IMR-90 (cell line): ENCODE measurements around the gene STOML1. TPM values are rescaled to one million over a fixed set of nuclear protein-coding genes. Genes with fewer than 3 reads are reported as not detected.

Experiments
- ATAC-seq: fragments of 200-7000 bp; cut with Tn5 transposase; 2 replicates; pipeline ENCODE4 v1.9.1; 2020; ENCODE audit warnings: low read depth, mild to moderate bottlenecking, moderate library complexity
- BruUV-seq: library from RNA; stranded (reverse); fragments of 400-500 nt; replicated peaks from 2 replicates; lab custom pipeline; 2021; lab: Mats Ljungman, UMichigan
- CTCF ChIA-PET: fragments of 300-600 bp; formaldehyde crosslinking; extraction: SDS; loops from one replicate; lab custom pipeline; 2021; ENCODE audit warnings: antibody characterized with exemption; lab: Yijun Ruan, JAX
- POLR2A ChIA-PET: fragments of 300-600 bp; sonication (Branson Sonifier 250); formaldehyde crosslinking; loops from one replicate; lab custom pipeline; 2022; ENCODE audit warnings: antibody characterized with exemption; ENCODE audit not compliant: unreplicated experiment; lab: Charles Lee
- DNase-seq: peaks from one replicate; pipeline ENCODE4 v3.0.0; 2013
- H2AFZ ChIP-seq: replicated peaks from 2 replicates; pipeline ENCODE3; 2013; ENCODE audit warnings: low read length, mild to moderate bottlenecking; ENCODE audit not compliant: poor library complexity
- H2AK5ac ChIP-seq: 2 replicates; pipeline ENCODE4 v1.6.1; 2013; ENCODE audit warnings: low read depth, low read length, inconsistent platforms
- H2AK9ac ChIP-seq: replicated peaks from 2 replicates; pipeline ENCODE3; 2013; ENCODE audit warnings: mild to moderate bottlenecking, low read depth, low read length, moderate library complexity; ENCODE audit not compliant: poor library complexity
- H2BK120ac ChIP-seq: 2 replicates; pipeline ENCODE4 v1.6.1; 2013; ENCODE audit warnings: low read depth, low read length, inconsistent platforms
- H2BK15ac ChIP-seq: 3 replicates; pipeline ENCODE4 v1.6.1; 2013; ENCODE audit warnings: low read depth, low read length, inconsistent platforms
- H2BK20ac ChIP-seq: 2 replicates; pipeline ENCODE4 v1.6.1; 2013; ENCODE audit warnings: low read depth, mild to moderate bottlenecking, inconsistent platforms, low read length, moderate library complexity
- H2BK5ac ChIP-seq: 2 replicates; pipeline ENCODE4 v1.6.1; 2013; ENCODE audit warnings: mild to moderate bottlenecking, low read depth, low read length, inconsistent platforms; ENCODE audit not compliant: poor library complexity, severe bottlenecking
- H3K14ac ChIP-seq: replicated peaks from 2 replicates; pipeline ENCODE4 v1.6.1; 2013; ENCODE audit warnings: low read depth, low read length, inconsistent platforms
- H3K18ac ChIP-seq: 2 replicates; pipeline ENCODE4 v1.6.1; 2013; ENCODE audit warnings: low read depth, low read length, control low read depth
- H3K23ac ChIP-seq: 2 replicates; pipeline ENCODE4 v1.6.1; 2013; ENCODE audit warnings: low read depth, low read length, inconsistent platforms
- H3K27ac ChIP-seq: 2 replicates; pipeline ENCODE4 v1.5.1; 2013; ENCODE audit warnings: mild to moderate bottlenecking, control low read depth, low read length; ENCODE audit not compliant: insufficient read depth
- H3K27me3 ChIP-seq: 2 replicates; pipeline ENCODE4 v1.6.1; 2013; ENCODE audit warnings: low read length; ENCODE audit not compliant: control insufficient read depth, insufficient read depth
- H3K36me3 ChIP-seq: 2 replicates; pipeline ENCODE4 v1.6.1; 2013; ENCODE audit warnings: low read length, mixed read lengths; ENCODE audit not compliant: control insufficient read depth, insufficient read depth
- H3K4ac ChIP-seq: 2 replicates; pipeline ENCODE4 v1.6.1; 2013; ENCODE audit warnings: low read depth, low read length, inconsistent platforms
- H3K4me1 ChIP-seq: 2 replicates; pipeline ENCODE4 v1.6.1; 2013; ENCODE audit warnings: low read length, mixed read lengths; ENCODE audit not compliant: control insufficient read depth, insufficient read depth
- H3K4me2 ChIP-seq: 2 replicates; pipeline ENCODE4 v1.6.1; 2013; ENCODE audit warnings: low read depth, mild to moderate bottlenecking, control low read depth, low read length, moderate library complexity
- H3K4me3 ChIP-seq: 2 replicates; pipeline ENCODE4 v1.5.1; 2013; ENCODE audit warnings: low read depth, mild to moderate bottlenecking, control low read depth, low read length, moderate library complexity; ENCODE audit not compliant: insufficient read depth
- H3K56ac ChIP-seq: 2 replicates; pipeline ENCODE4 v1.6.1; 2013; ENCODE audit warnings: low read length, inconsistent platforms; ENCODE audit not compliant: insufficient read depth; ENCODE audit errors: extremely low read depth
- H3K79me1 ChIP-seq, 2 experiments: 2 replicates each; pipeline ENCODE4 v1.6.1; 2013; ENCODE audit warnings: low read length in 2 of 2, inconsistent platforms in 1 of 2, low read depth in 1 of 2
- H3K9ac ChIP-seq: 2 replicates; pipeline ENCODE4 v1.6.1; 2013; ENCODE audit warnings: low read depth, low read length, control low read depth
- H3K9me1 ChIP-seq: 2 replicates; pipeline ENCODE4 v1.6.1; 2013; ENCODE audit warnings: low read length, inconsistent platforms; ENCODE audit not compliant: insufficient read depth
- H3K9me3 ChIP-seq: 2 replicates; pipeline ENCODE4 v1.6.1; 2013; ENCODE audit warnings: low read length; ENCODE audit not compliant: control insufficient read depth, insufficient read depth
- H4K20me1 ChIP-seq: 2 replicates; pipeline ENCODE4 v1.6.1; 2013; ENCODE audit warnings: low read length, inconsistent platforms; ENCODE audit not compliant: insufficient read depth
- H4K5ac ChIP-seq: 2 replicates; pipeline ENCODE4 v1.6.1; 2013; ENCODE audit warnings: mild to moderate bottlenecking, low read depth, low read length, control low read depth
- H4K8ac ChIP-seq, 2 experiments: 2 replicates each; pipeline ENCODE4 v1.6.1; 2013; ENCODE audit warnings: low read depth in 2 of 2, low read length in 2 of 2, control low read depth in 1 of 2, inconsistent platforms in 1 of 2
- H4K91ac ChIP-seq: 2 replicates; pipeline ENCODE4 v1.6.1; 2013; ENCODE audit warnings: low read depth, low read length, inconsistent platforms; ENCODE audit not compliant: insufficient read depth
- BHLHE40 ChIP-seq: fragments of 150-350 bp; IDR thresholded peaks from 2 replicates; pipeline ENCODE4 v1.6.1; 2016; ENCODE audit warnings: mild to moderate bottlenecking, low read depth, low read length
- CEBPB ChIP-seq: IDR thresholded peaks from 2 replicates; pipeline ENCODE4 v1.6.1; 2012; ENCODE audit warnings: low read depth, low read length, improper control_type of control experiment
- CHD1 ChIP-seq: IDR thresholded peaks from 2 replicates; pipeline ENCODE4 v1.6.1; 2012; ENCODE audit warnings: low read depth, low read length, improper control_type of control experiment
- CTCF ChIP-seq: conservative IDR thresholded peaks from 2 replicates; pipeline ENCODE4 v1.5.1; 2012; ENCODE audit warnings: mild to moderate bottlenecking, low read depth, low read length, improper control_type of control experiment
- FOS ChIP-seq: fragments of 150-350 bp; IDR thresholded peaks from 2 replicates; pipeline ENCODE4 v1.6.1; 2016; ENCODE audit warnings: low read depth, low read length
- MAFK ChIP-seq: IDR thresholded peaks from 2 replicates; pipeline ENCODE4 v1.6.1; 2012; ENCODE audit warnings: low read depth, low read length, improper control_type of control experiment
- MAZ ChIP-seq: IDR thresholded peaks from 2 replicates; pipeline ENCODE4 v1.6.1; 2012; ENCODE audit warnings: low read depth, mild to moderate bottlenecking, low read length, improper control_type of control experiment, moderate library complexity, borderline replicate concordance
- MXI1 ChIP-seq: IDR thresholded peaks from 2 replicates; pipeline ENCODE4 v1.6.1; 2012; ENCODE audit warnings: low read depth, mild to moderate bottlenecking, low read length, moderate library complexity, borderline replicate concordance
- NFE2L2 ChIP-seq: fragments of 150-350 bp; IDR thresholded peaks from 2 replicates; pipeline ENCODE4 v1.6.1; 2016; ENCODE audit warnings: low read depth, mild to moderate bottlenecking, low read length
- POLR2A ChIP-seq: IDR thresholded peaks from 2 replicates; pipeline ENCODE4 v1.6.1; 2012; ENCODE audit warnings: mild to moderate bottlenecking, low read depth, low read length
- RAD21 ChIP-seq: IDR thresholded peaks from 2 replicates; pipeline ENCODE4 v1.6.1; 2012; ENCODE audit warnings: low read length, improper control_type of control experiment
- RCOR1 ChIP-seq: IDR thresholded peaks from 2 replicates; pipeline ENCODE4 v1.6.1; 2012; ENCODE audit warnings: mild to moderate bottlenecking, low read length, improper control_type of control experiment; ENCODE audit not compliant: insufficient replicate concordance
- RFX5 ChIP-seq: IDR thresholded peaks from 2 replicates; pipeline ENCODE4 v1.8.0; 2012; ENCODE audit warnings: low read depth, mild to moderate bottlenecking, low read length, moderate library complexity
- SMC3 ChIP-seq: fragments of 150-350 bp; IDR thresholded peaks from 2 replicates; pipeline ENCODE4 v1.6.1; 2016; ENCODE audit warnings: low read depth, mild to moderate bottlenecking, antibody characterized with exemption, low read length, moderate library complexity
- WGBS, 2 experiments: methylation state at CpG; one replicate each; pipeline versions ENCODE4 v1.1.5 to v1.1.7; 2013; ENCODE audit warnings: missing lambda C conversion rate in 2 of 2; ENCODE audit not compliant: insufficient read length in 1 of 2; ENCODE audit errors: extremely low coverage in 2 of 2; 5-methylcytosine and 5-hydroxymethylcytosine counted together
- dilution Hi-C: fragments of 300-500 bp; cut with HindIII; formaldehyde crosslinking; loops from one replicate; pipeline ENCODE4 v1.14.3; 2018; ENCODE audit warnings: low sequenced_read_pairs; ENCODE audit not compliant: unreplicated experiment
- in situ Hi-C: fragments of 300-500 bp; cut with MboI; formaldehyde crosslinking; loops from 3 replicates; pipeline ENCODE4 v1.14.3; 2019; ENCODE audit warnings: low sequenced_read_pairs, inconsistent platforms, mixed read lengths
- intact Hi-C: fragments of 100-400 bp; cut with micrococcal nuclease; formaldehyde crosslinking; loops from 2 replicates; pipeline ENCODE4 v1.10.0; 2022
- polyA plus RNA-seq, 3 experiments: library from polyadenylated mRNA; depleted of rRNA; stranded (reverse); fragments of >200 nt; gene quantifications; 2 replicates each; pipeline ENCODE4 v1.2.3, GENCODE V29; 2012; ENCODE audit warnings: low replicate concordance in 1 of 3
- total RNA-seq: library from RNA; depleted of rRNA; stranded (reverse); fragments of >200 nt; gene quantifications from 2 replicates; pipeline ENCODE4 v1.2.3, GENCODE V29; 2012
- TF ChIP-seq, protein P1 (sequence below): fragments of 150-350 bp; IDR thresholded peaks from 2 replicates; pipeline ENCODE4 v1.6.1; 2017; ENCODE audit warnings: mild to moderate bottlenecking, antibody characterized with exemption, low read length, low read depth

Gene STOML1
- total and polyA plus RNA-seq, 2 of the 4 experiments (the other 2 are of a cell fraction): 11.8 to 21.2 TPM

GRCh38 chr15:73956743-73957135 lies 35.4 kb downstream of the STOML1 start:
- Histone ChIP-seq H3K9me1 (peaks cover 18% of the 10 kb centered on the region), H3K18ac (no peak overlapping the region), H2AK5ac (peak overlapping the region; percentile 65; the same call in 1 of the 2 replicates), H3K56ac (no peak overlapping the region), H3K79me1 (no peaks in the 10 kb centered on the region), H2BK20ac (peak overlapping the region; percentile 84; the same call in 1 of the 2 replicates), H2BK120ac (peak overlapping the region; percentile 67), H4K20me1 (no peaks in the 10 kb centered on the region), H3K4me2 (peak overlapping the region; percentile 23; the same call in 1 of the 2 replicates), H3K23ac (no peak overlapping the region), H3K27me3 (no peaks in the 10 kb centered on the region), H3K36me3 (peaks cover 15% of the 10 kb centered on the region; the same call in 1 of the 2 replicates), H3K4me1 (peaks cover 19% of the 10 kb centered on the region), H3K14ac (0 out of 2 replicates have a peak overlapping the region, but pooled peaks have one; percentile 46), H2AK9ac (peak overlapping the region; percentile 92), H4K5ac (no peak overlapping the region), H3K9me3 (no peaks in the 10 kb centered on the region), H4K91ac (peak overlapping the region; percentile 63; the same call in 1 of the 2 replicates), H3K4ac (peak overlapping the region; percentile 84), H3K27ac (no peak overlapping the region; the same call in 1 of the 2 replicates), H4K8ac (peak overlapping the region in 1 of 2 experiments; percentile 43; a peak in 3 of 4 replicates), H2BK5ac (peak overlapping the region; percentile 36), H3K9ac (no peak overlapping the region), H2BK15ac (peak overlapping the region; percentile 92; the same call in 2 of the 3 replicates), H3K4me3 (no peak overlapping the region), H2AFZ (peak overlapping the region; percentile 85)
- in situ Hi-C loops (no loop called here), dilution Hi-C loops (no loop called here), intact Hi-C loops (no loop called here)
- BruUV-seq: no TSS peak
- ChIA-PET POLR2A (interaction anchor here (0.5 to 0.7 kb wide), 2 partner anchors 16 to 23 kb away, joined by 3 to 4 read pairs; no protein-coding TSS in a partner anchor), CTCF (interaction anchor here (0.6 to 1.4 kb wide), 3 partner anchors 8 to 390 kb away, joined by 3 to 4 read pairs (median 4); no protein-coding TSS in a partner anchor)
- ATAC-seq (peak; percentile 91), DNase-seq (peak; percentile 92)
- 0% methylated on average over 1 of the region's 9 CpGs; no CpG with 5 or more reads in 1 of the 2 experiments for whole genome bisulfite sequencing, 2 experiments
- TF ChIP-seq SMC3 (no peak), RFX5 (no peak), MAZ (peak; percentile 82), FOS (peak; percentile 78), POLR2A (no peak), BHLHE40 (peak; percentile 72), RAD21 (no peak), CEBPB (peak; percentile 61), CHD1 (no peak), CTCF (no peak), RCOR1 (peak; percentile 93), MXI1 (peak; percentile 51; the same call in 1 of the 2 replicates), NFE2L2 (no peak), MAFK (no peak)
- TF ChIP-seq, protein P1, sequence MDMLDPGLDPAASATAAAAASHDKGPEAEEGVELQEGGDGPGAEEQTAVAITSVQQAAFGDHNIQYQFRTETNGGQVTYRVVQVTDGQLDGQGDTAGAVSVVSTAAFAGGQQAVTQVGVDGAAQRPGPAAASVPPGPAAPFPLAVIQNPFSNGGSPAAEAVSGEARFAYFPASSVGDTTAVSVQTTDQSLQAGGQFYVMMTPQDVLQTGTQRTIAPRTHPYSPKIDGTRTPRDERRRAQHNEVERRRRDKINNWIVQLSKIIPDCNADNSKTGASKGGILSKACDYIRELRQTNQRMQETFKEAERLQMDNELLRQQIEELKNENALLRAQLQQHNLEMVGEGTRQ: no peak
